Measurements from ENCODE around the gene RND2.
"Not testable (repeated sequence)": the region's sequence is repeated elsewhere in the genome, so short reads cannot be mapped to it uniquely, and the experiment has no call there.

Gene RND2

DNA sequence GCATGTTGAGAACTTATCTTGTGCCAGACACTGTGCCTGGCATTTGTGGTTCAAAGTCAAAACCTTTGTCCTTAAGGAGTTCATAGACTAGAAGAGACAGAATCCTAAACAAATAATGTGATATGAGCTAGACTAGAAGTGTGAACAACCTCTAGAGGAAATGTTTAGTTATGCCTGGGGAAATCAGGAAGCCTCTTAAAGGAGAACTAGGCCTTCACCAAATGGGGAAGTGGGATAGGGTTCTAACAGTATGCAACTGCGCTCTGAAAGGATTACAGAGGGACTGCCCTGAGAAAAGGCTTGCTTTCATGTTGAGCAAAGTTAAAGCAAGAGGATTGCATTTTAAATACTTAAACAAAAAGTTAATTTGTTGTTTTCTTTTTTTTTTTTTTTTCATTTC, 39.8 kb upstream of the RND2 start:
- no peak for DNase-seq (ENCODE audit: low read depth)
- no peak overlapping the region for H3K4me3 ChIP-seq (ENCODE audit: low read length)
- TF ChIP-seq, protein P1, sequence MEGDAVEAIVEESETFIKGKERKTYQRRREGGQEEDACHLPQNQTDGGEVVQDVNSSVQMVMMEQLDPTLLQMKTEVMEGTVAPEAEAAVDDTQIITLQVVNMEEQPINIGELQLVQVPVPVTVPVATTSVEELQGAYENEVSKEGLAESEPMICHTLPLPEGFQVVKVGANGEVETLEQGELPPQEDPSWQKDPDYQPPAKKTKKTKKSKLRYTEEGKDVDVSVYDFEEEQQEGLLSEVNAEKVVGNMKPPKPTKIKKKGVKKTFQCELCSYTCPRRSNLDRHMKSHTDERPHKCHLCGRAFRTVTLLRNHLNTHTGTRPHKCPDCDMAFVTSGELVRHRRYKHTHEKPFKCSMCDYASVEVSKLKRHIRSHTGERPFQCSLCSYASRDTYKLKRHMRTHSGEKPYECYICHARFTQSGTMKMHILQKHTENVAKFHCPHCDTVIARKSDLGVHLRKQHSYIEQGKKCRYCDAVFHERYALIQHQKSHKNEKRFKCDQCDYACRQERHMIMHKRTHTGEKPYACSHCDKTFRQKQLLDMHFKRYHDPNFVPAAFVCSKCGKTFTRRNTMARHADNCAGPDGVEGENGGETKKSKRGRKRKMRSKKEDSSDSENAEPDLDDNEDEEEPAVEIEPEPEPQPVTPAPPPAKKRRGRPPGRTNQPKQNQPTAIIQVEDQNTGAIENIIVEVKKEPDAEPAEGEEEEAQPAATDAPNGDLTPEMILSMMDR (conservative IDR thresholded peaks at IDR 0.05; ENCODE audit: low read depth, low read length) = no peak

DNA sequence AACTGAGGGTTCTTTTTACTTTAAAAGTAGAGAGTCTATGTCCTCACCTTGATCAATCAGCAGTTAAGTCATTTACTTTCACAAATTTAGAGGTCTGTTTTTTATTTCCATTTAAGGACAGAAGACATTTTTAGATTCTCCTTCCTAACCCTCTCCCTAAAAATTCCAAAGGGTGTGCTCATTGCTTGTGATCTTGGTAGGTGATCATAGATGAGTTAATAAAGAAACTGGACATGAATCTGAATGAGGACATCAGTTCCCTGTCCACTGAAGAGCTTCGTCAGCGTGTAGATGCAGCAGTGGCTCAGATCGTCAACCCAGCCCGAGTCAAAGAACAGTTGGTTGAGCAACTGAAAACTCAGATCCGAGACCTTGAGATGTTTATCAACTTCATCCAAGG, 35.9 kb upstream of the RND2 start:
- H3K4me3 ChIP-seq (ENCODE audit: low read length) = no peak overlapping the region
- TF ChIP-seq, protein P1 (conservative IDR thresholded peaks at IDR 0.05; ENCODE audit: low read depth, low read length) = no peak
- DNase-seq (ENCODE audit: low read depth) = no peak

DNA sequence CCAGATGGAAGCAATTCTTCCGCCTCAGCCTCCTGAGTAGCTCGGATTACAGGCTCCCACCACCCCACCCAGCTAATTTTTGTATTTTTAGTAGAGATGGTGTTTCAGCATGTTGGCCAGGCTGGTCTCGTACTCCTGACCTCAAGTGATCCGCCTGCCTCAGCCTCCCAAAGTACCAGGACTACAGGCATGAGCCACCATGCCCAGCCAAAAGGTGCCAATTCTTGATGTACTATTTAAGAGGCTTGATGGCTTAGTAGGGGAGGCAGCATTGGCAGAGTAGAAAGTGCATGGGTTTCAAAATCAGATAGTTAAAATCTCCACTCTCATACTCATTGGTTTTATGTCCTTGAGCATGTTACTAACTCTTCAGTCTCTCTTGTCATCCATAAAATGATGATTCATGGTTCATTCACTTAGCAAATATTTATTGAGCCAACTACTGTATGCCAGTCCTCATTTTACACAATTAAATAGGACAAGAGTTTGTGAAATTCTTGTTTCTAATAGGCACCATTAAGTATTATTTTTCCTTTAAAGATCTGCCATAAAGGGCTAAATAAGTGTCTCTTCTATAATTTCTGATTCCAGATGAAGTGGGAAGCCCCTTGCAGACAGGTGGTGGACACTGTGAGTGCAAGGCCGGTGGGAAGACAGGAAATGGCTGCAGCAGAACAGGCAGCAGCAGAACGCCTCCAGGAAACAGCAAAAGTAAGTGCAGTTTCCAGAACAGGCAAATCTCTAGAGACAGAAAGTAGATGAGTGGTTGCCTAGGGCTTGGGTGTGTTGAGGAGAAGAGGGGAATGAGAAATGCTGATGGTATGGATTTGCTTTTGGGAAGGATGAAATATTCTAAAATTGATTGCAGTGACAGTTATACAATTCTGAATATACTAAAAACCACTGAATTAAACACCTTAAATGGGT, 35.0 kb upstream of the RND2 start:
- no peak for DNase-seq (ENCODE audit: low read depth)
- TF ChIP-seq, protein P1 (conservative IDR thresholded peaks at IDR 0.05; ENCODE audit: low read depth, low read length) = no peak
- H3K4me3 ChIP-seq (ENCODE audit: low read length) = no peak overlapping the region

DNA sequence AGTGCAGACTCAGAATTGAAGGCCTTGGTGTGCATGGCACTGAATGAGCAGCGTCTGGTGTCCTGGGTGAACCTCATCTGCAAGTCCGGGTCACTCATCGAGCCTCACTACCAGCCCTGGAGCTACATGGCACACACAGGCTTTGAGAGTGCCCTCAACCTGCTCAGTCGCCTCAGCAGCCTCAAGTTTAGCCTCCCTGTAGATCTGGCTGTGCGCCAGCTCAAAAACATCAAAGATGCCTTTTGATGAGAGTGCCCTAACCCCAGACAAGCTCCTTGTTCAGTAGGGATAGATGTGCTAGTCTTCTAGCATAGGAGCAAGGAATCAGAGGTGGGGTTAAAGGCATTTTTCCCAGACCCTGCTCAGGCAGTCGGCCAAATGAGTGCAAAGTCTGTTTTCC, 33.6 kb upstream of the RND2 start:
- DNase-seq (ENCODE audit: low read depth) = no peak
- TF ChIP-seq, protein P1 (conservative IDR thresholded peaks at IDR 0.05; ENCODE audit: low read depth, low read length) = no peak
- H3K4me3 ChIP-seq (ENCODE audit: low read length) = no peak overlapping the region

DNA sequence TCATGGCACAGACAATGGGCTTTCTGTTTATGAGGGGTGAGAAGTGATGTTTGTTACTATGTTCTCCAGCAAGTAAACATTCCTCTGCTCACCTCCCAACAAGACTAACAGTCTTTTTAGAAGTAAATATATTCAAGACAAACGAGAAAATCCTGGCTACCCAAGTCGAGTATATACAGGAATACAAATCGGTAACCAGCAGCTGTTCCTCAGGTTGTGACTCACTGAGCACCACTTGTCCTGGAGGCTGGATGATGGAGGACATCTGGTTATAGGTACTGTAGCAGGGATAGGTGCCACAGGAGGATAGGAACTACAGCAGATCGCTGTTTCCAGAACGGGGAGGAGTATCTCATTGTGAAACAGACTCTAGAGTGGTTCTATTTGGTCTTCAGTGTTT, 32.2 kb upstream of the RND2 start:
- no peak overlapping the region for H3K4me3 ChIP-seq (ENCODE audit: low read length)
- no peak for DNase-seq (ENCODE audit: low read depth)
- TF ChIP-seq, protein P1 (conservative IDR thresholded peaks at IDR 0.05; ENCODE audit: low read depth, low read length) = no peak

DNA sequence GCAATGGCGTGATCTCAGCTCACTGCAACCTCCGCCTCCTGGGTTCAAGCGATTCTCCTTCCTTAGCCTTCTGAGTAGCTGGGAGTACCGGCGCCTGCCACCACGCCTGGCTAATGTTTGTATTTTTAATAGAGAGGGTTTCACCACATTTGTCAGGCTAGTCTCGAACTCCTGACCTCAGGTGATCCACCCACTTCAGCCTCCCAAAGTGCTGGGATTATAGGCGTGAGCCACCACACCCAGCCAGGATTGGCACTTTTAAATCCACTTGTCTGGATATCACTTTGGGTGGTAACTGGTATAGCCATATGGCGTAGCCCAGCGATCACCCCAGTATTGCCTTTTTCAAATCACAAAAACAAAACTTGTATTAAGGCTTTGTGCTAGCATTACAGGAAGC, 31.1 kb upstream of the RND2 start:
- not testable (repeated sequence) for DNase-seq (ENCODE audit: low read depth); H3K4me3 ChIP-seq (ENCODE audit: low read length)

DNA sequence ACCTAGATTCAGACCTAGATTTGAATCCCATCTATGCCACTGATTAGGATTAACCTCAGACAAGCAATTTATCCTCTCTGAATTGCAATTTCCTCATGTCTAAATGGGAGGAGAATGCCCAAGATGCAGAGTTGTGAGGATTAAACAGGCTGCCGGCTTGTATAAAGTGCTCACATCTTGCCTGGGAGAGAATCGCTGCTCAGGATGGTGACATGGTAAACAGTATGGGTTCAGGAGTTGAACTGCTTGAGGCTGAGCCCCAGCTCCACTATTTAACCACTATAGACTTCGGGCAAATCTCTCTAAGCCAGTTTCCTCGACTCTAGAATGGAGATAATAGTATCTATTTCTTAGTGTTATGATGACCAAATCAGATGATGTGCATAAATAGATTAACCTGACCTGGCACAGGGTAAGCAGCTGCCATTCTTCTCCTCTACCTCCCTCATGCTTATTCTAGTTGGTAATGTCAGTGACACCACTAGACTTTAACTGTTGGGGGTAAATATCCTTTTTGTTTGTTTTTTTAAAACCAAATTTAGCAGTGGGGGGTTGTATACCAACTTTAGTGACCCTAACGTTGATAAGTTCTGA, 27.5 kb upstream of the RND2 start:
- TF ChIP-seq, protein P1 (conservative IDR thresholded peaks at IDR 0.05; ENCODE audit: low read depth, low read length) = no peak
- no peak for DNase-seq (ENCODE audit: low read depth)
- peak overlapping the region; percentile 38 for H3K4me3 ChIP-seq (ENCODE audit: low read length)

Measured in retinal pigment epithelial cell (primary cell).